Measurements from ENCODE around the gene SMIM9.

The SMIM9 gene

GRCh38 chrX:154806837-154807501, 27.5 kb downstream of the SMIM9 start:
- H3K9me3 ChIP-seq (ENCODE audit: low read length) = peaks cover 3% of the 10 kb centered on the region
- H3K4me3 ChIP-seq (ENCODE audit: low read length) = no peak overlapping the region
- no peak overlapping the region for H2AFZ ChIP-seq (ENCODE audit: low read depth, low read length)
- H3K36me3 ChIP-seq (ENCODE audit: insufficient read depth, low read length) = no peaks in the 10 kb centered on the region
- peaks cover 31% of the 10 kb centered on the region for H3K27me3 ChIP-seq (ENCODE audit: insufficient read depth, low read length)
- peaks cover 4% of the 10 kb centered on the region for H3K4me1 ChIP-seq (ENCODE audit: insufficient read depth, low read length)

- Histone ChIP-seq H3K4me3 (ENCODE audit: low read length) (peak overlapping the region; percentile 45), H2AFZ (ENCODE audit: low read depth, low read length) (no peak overlapping the region), H3K27me3 (ENCODE audit: insufficient read depth, low read length) (peaks cover 34% of the 10 kb centered on the region), H3K9me3 (ENCODE audit: low read length) (peaks cover 3% of the 10 kb centered on the region), H3K36me3 (ENCODE audit: insufficient read depth, low read length) (no peaks in the 10 kb centered on the region), H3K4me1 (ENCODE audit: insufficient read depth, low read length) (peaks cover 4% of the 10 kb centered on the region)
Measured at GRCh38 chrX:154805696-154806091, 28.8 kb downstream of the SMIM9 start.

- Histone ChIP-seq H3K4me3 (ENCODE audit: low read length) (peak within 1 kb of the TSS; percentile 45), H3K4me1 (ENCODE audit: insufficient read depth, low read length) (peaks cover 7% of the 10 kb centered on the region), H3K9me3 (ENCODE audit: low read length) (peaks cover 3% of the 10 kb centered on the region), H3K27me3 (ENCODE audit: insufficient read depth, low read length) (peaks cover 34% of the 10 kb centered on the region), H3K36me3 (ENCODE audit: insufficient read depth, low read length) (no peaks in the 10 kb centered on the region), H2AFZ (ENCODE audit: low read depth, low read length) (no peak within 1 kb of the TSS)
Measured at GRCh38 chrX:154804957-154805695, 29.3 kb downstream of the SMIM9 start, which contains the start of gene MPP1. MPP1 (minus strand) TSS chrX:154805485; CDS start chrX:154805373, 112 bp downstream.

- Histone ChIP-seq H3K36me3 (ENCODE audit: insufficient read depth, low read length) (no peaks in the 10 kb centered on the region), H2AFZ (ENCODE audit: low read depth, low read length) (no peak overlapping the region), H3K4me3 (ENCODE audit: low read length) (peak overlapping the region; percentile 45), H3K9me3 (ENCODE audit: low read length) (peaks cover 3% of the 10 kb centered on the region), H3K4me1 (ENCODE audit: insufficient read depth, low read length) (peaks cover 9% of the 10 kb centered on the region), H3K27me3 (ENCODE audit: insufficient read depth, low read length) (peaks cover 34% of the 10 kb centered on the region)
Measured at GRCh38 chrX:154804261-154804956, 30.1 kb downstream of the SMIM9 start.

- Histone ChIP-seq H3K27me3 (ENCODE audit: insufficient read depth, low read length) (peaks cover 34% of the 10 kb centered on the region), H2AFZ (ENCODE audit: low read depth, low read length) (no peak overlapping the region), H3K36me3 (ENCODE audit: insufficient read depth, low read length) (no peaks in the 10 kb centered on the region), H3K4me3 (ENCODE audit: low read length) (no peak overlapping the region), H3K9me3 (ENCODE audit: low read length) (peaks cover 3% of the 10 kb centered on the region), H3K4me1 (ENCODE audit: insufficient read depth, low read length) (peaks cover 14% of the 10 kb centered on the region)
Measured at GRCh38 chrX:154802947-154803346, 31.5 kb downstream of the SMIM9 start.

- no peaks in the 10 kb centered on the region for H3K9me3 ChIP-seq (ENCODE audit: low read length)
- H3K4me3 ChIP-seq (ENCODE audit: low read length) = no peak overlapping the region
- H3K27me3 ChIP-seq (ENCODE audit: insufficient read depth, low read length) = peaks cover 29% of the 10 kb centered on the region
- H2AFZ ChIP-seq (ENCODE audit: low read depth, low read length) = no peak overlapping the region
- peaks cover 11% of the 10 kb centered on the region for H3K4me1 ChIP-seq (ENCODE audit: insufficient read depth, low read length)
- H3K36me3 ChIP-seq (ENCODE audit: insufficient read depth, low read length) = no peaks in the 10 kb centered on the region
Measured at GRCh38 chrX:154800478-154801210, 33.8 kb downstream of the SMIM9 start.

- Histone ChIP-seq H3K4me1 (ENCODE audit: insufficient read depth, low read length) (peaks cover 11% of the 10 kb centered on the region), H3K4me3 (ENCODE audit: low read length) (no peak overlapping the region), H2AFZ (ENCODE audit: low read depth, low read length) (no peak overlapping the region), H3K27me3 (ENCODE audit: insufficient read depth, low read length) (peaks cover 27% of the 10 kb centered on the region), H3K9me3 (ENCODE audit: low read length) (no peaks in the 10 kb centered on the region), H3K36me3 (ENCODE audit: insufficient read depth, low read length) (no peaks in the 10 kb centered on the region)
Measured at GRCh38 chrX:154799556-154800348, 34.7 kb downstream of the SMIM9 start.

- H3K4me3 ChIP-seq (ENCODE audit: low read length) = no peak overlapping the region
- H3K9me3 ChIP-seq (ENCODE audit: low read length) = no peaks in the 10 kb centered on the region
- no peaks in the 10 kb centered on the region for H3K36me3 ChIP-seq (ENCODE audit: insufficient read depth, low read length)
- H2AFZ ChIP-seq (ENCODE audit: low read depth, low read length) = no peak overlapping the region
- peaks cover 11% of the 10 kb centered on the region for H3K4me1 ChIP-seq (ENCODE audit: insufficient read depth, low read length)
- peaks cover 9% of the 10 kb centered on the region for H3K27me3 ChIP-seq (ENCODE audit: insufficient read depth, low read length)
Measured at GRCh38 chrX:154797006-154797405, 37.5 kb downstream of the SMIM9 start.

- no peak overlapping the region for H3K4me3 ChIP-seq (ENCODE audit: low read length)
- H3K36me3 ChIP-seq (ENCODE audit: insufficient read depth, low read length) = no peaks in the 10 kb centered on the region
- H2AFZ ChIP-seq (ENCODE audit: low read depth, low read length) = no peak overlapping the region
- peaks cover 7% of the 10 kb centered on the region for H3K27me3 ChIP-seq (ENCODE audit: insufficient read depth, low read length)
- H3K9me3 ChIP-seq (ENCODE audit: low read length) = no peaks in the 10 kb centered on the region
- H3K4me1 ChIP-seq (ENCODE audit: insufficient read depth, low read length) = peaks cover 7% of the 10 kb centered on the region
Measured at GRCh38 chrX:154795016-154795415, 39.4 kb downstream of the SMIM9 start.

- H3K36me3 ChIP-seq (ENCODE audit: insufficient read depth, low read length) = no peaks in the 10 kb centered on the region
- no peaks in the 10 kb centered on the region for H3K4me1 ChIP-seq (ENCODE audit: insufficient read depth, low read length)
- no peak overlapping the region for H3K4me3 ChIP-seq (ENCODE audit: low read length)
- no peak overlapping the region for H2AFZ ChIP-seq (ENCODE audit: low read depth, low read length)
- no peaks in the 10 kb centered on the region for H3K9me3 ChIP-seq (ENCODE audit: low read length)
- H3K27me3 ChIP-seq (ENCODE audit: insufficient read depth, low read length) = peaks cover 7% of the 10 kb centered on the region
Measured at GRCh38 chrX:154793084-154793795, 41.2 kb downstream of the SMIM9 start.

GRCh38 chrX:154791939-154792338, 42.5 kb downstream of the SMIM9 start:
- H2AFZ ChIP-seq (ENCODE audit: low read depth, low read length) = no peak overlapping the region
- H3K4me1 ChIP-seq (ENCODE audit: insufficient read depth, low read length) = no peaks in the 10 kb centered on the region
- peaks cover 7% of the 10 kb centered on the region for H3K27me3 ChIP-seq (ENCODE audit: insufficient read depth, low read length)
- no peaks in the 10 kb centered on the region for H3K9me3 ChIP-seq (ENCODE audit: low read length)
- no peaks in the 10 kb centered on the region for H3K36me3 ChIP-seq (ENCODE audit: insufficient read depth, low read length)
- no peak overlapping the region for H3K4me3 ChIP-seq (ENCODE audit: low read length)

GRCh38 chrX:154791467-154791866, 43.0 kb downstream of the SMIM9 start:
- Histone ChIP-seq H3K36me3 (ENCODE audit: insufficient read depth, low read length) (no peaks in the 10 kb centered on the region), H3K4me1 (ENCODE audit: insufficient read depth, low read length) (no peaks in the 10 kb centered on the region), H2AFZ (ENCODE audit: low read depth, low read length) (no peak overlapping the region), H3K9me3 (ENCODE audit: low read length) (no peaks in the 10 kb centered on the region), H3K27me3 (ENCODE audit: insufficient read depth, low read length) (peaks cover 7% of the 10 kb centered on the region), H3K4me3 (ENCODE audit: low read length) (no peak overlapping the region)

Measured in neuron (in vitro differentiated cells).